Spleen (tissue), 7 donors: ENCODE results near the gene AKAP13.

Source experiments
- CTCF ChIP-seq, 11 experiments: fragments of 200-600 bp in 7 of 11; fragments of 450-650 bp in 4 of 11; sonication (generic) in 4 of 11; IDR thresholded peaks in 8 of 11; conservative IDR thresholded peaks in 3 of 11; 1 replicate in 7 of 11; 2 replicates in 4 of 11; pipeline versions ENCODE4 v1.4.0 to v1.8.0; 2016 to 2021; ENCODE audit warnings: antibody characterized with exemption in 11 of 11, inconsistent platforms in 4 of 11, mild to moderate bottlenecking in 1 of 11
- POLR2A ChIP-seq, 3 donors: fragments of 450-650 bp; IDR thresholded peaks; one replicate each; pipeline ENCODE4 v1.5.1; 2017; ENCODE audit warnings: antibody characterized with exemption in 3 of 3, mild to moderate bottlenecking in 1 of 3
- POLR2AphosphoS5 ChIP-seq, 3 donors: sonication (generic); formaldehyde crosslinking; IDR thresholded peaks; one replicate each; pipeline ENCODE4 v1.5.1; 2017; ENCODE audit warnings: antibody characterized with exemption in 3 of 3
- donor health status: DM: no; HTN: no; CAD: no; lungs with moderate emphysema.
- donor health status: DM: no; HTN: no; CAD: no.
- donor health status: DM: no; HTN: no; CAD: no.

DNA sequence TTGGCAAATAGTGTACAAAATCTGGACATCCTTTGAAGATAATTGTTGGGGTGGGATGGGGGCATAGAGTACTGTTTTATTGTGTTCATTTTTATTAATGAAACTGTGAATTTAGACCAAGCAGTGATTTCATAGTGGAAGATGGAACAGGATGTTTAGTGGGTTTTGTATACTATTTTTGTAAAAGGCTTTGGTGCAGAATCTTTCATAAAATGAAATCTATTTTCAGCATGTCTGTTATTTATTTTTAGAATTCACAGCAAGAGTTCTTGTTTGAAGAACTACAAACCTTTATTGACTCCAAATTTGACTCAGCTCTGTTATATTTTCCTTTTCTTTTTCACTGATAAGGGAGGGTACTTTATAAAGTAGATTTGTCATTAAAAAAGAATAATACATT lies 145.4 kb downstream of the AKAP13 start:
- no peak for TF ChIP-seq CTCF (IDR thresholded peaks at IDR 0.05 in 8 of 11, conservative IDR thresholded peaks at IDR 0.05 in 3 of 11)
- TF ChIP-seq POLR2A (IDR thresholded peaks at IDR 0.05) = no peak
- no peak for TF ChIP-seq POLR2AphosphoS5 (IDR thresholded peaks at IDR 0.05)
